Testis (tissue), 3 donors: ENCODE data around the gene OLFML3. TPM values are rescaled to one million over a fixed set of nuclear protein-coding genes. Genes with fewer than 3 reads are reported as not detected.

Experiments
- DNase-seq: peaks from one replicate; pipeline ENCODE4 v3.0.0-alpha.2; 2019
- H3K27ac ChIP-seq, 2 donors: fragments of 200-600 bp; sonication (generic); one replicate each; pipeline ENCODE4 v1.5.1; 2019
- H3K27me3 ChIP-seq: fragments of 200-600 bp; sonication (generic); one replicate; pipeline ENCODE4 v1.5.1; 2019
- H3K36me3 ChIP-seq: fragments of 200-600 bp; sonication (generic); one replicate; pipeline ENCODE4 v1.5.1; 2017; ENCODE audit warnings: low read depth; ENCODE audit errors: missing control alignments
- H3K4me1 ChIP-seq: fragments of 200-600 bp; sonication (generic); one replicate; pipeline ENCODE4 v1.5.1; 2019
- H3K4me3 ChIP-seq, 2 donors: fragments of 200-600 bp; sonication (generic); one replicate each; pipeline ENCODE4 v1.5.1; 2017 to 2019
- H3K9me3 ChIP-seq: fragments of 200-600 bp; sonication (generic); one replicate; pipeline ENCODE4 v1.5.1; 2017
- CTCF ChIP-seq, 3 experiments: fragments of 450-650 bp in 2 of 3; fragments of 200-600 bp in 1 of 3; sonication (generic) in 1 of 3; IDR thresholded peaks; one replicate each; pipeline ENCODE4 v1.5.1; 2016 to 2019; ENCODE audit warnings: antibody characterized with exemption in 3 of 3, mild to moderate bottlenecking in 2 of 3, moderate library complexity in 1 of 3
- POLR2A ChIP-seq: fragments of 450-650 bp; IDR thresholded peaks from one replicate; pipeline ENCODE4 v1.6.1; 2017; ENCODE audit warnings: antibody characterized with exemption, mild to moderate bottlenecking, moderate library complexity
- WGBS, 2 donors: methylation state at CpG; one replicate each; pipeline ENCODE4 v1.1.5; 2018; 5-methylcytosine and 5-hydroxymethylcytosine counted together
- intact Hi-C: fragments of 100-400 bp; cut with DNase I; formaldehyde crosslinking; loops from one replicate; pipeline ENCODE4 v1.15.1; 2023; ENCODE audit warnings: low total_unique reads
- polyA plus RNA-seq: library from polyadenylated mRNA; stranded (reverse); fragments of 350-450 nt; fragmentation: Illumina TruSeq; extraction: RNeasy Lipid Tissue Mini Kit (QIAGEN cat#74804); gene quantifications from one replicate; pipeline ENCODE4 v1.2.3, GENCODE V29; 2014; ENCODE audit warnings: low read depth, low replicate concordance; ENCODE audit not compliant: insufficient read depth
- total RNA-seq, 2 donors: library from RNA; depleted of rRNA; stranded (reverse); fragments of >200 nt; gene quantifications; one replicate each; pipeline ENCODE4 v1.2.3, GENCODE V29; 2016

The OLFML3 gene
- total and polyA plus RNA-seq, 3 donors from 2014 or later = 4.6 to 51.7 (median 8.5) TPM

DNA sequence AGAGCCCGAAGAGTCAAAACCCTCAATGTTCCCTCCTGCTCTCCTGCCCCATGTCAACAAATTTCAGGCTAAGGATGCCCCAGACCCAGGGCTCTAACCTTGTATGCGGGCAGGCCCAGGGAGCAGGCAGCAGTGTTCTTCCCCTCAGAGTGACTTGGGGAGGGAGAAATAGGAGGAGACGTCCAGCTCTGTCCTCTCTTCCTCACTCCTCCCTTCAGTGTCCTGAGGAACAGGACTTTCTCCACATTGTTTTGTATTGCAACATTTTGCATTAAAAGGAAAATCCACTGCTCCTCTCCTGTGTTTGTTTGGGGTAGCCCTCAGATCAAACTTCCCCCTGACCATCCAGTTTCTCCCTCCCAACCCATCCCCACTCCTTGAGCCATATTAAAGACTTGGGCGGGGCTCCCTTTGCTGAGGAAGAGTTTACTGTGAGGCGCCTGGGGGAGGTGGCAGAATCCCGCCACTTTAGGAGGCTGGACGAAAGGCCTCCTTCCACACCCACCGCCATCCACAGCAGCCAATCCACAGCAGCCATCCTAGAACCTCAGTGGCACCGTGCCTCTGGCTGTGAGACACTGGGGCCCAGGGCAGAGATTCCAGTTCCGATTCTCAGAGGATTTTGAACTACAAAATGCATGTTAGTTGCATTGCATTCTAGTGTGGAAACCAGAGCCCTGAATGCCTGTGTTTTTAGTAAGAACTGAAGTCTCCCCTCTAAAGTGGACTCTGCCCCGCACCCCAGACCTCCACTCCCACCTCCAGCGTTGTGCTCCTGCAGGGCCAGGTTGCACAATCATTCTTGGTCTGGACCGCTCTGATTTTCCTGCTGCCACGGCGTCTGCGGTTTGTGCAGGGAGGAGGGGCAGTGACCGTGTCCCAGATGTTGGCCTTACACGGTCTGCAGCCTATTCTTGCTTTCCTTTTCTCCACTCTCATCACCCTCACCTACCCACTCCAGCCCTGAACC, 3.0 kb downstream of the OLFML3 start:
- H3K4me1 ChIP-seq = peaks cover 15% of the 10 kb centered on the region
- 38 to 45% methylated on average over 15 to 18 of the region's 18 CpGs for whole genome bisulfite sequencing, 2 donors
- TF ChIP-seq CTCF (IDR thresholded peaks at IDR 0.05) (no peak), POLR2A (no peak)
- no peaks in the 10 kb centered on the region for H3K9me3 ChIP-seq
- peak overlapping the region in 1 of 2 donors; percentile 51 for H3K27ac ChIP-seq
- H3K36me3 ChIP-seq = no peaks in the 10 kb centered on the region
- H3K4me3 ChIP-seq = no peak overlapping the region
- intact Hi-C loops = no loop called here
- peak; percentile 62 for DNase-seq
- no peaks in the 10 kb centered on the region for H3K27me3 ChIP-seq

DNA sequence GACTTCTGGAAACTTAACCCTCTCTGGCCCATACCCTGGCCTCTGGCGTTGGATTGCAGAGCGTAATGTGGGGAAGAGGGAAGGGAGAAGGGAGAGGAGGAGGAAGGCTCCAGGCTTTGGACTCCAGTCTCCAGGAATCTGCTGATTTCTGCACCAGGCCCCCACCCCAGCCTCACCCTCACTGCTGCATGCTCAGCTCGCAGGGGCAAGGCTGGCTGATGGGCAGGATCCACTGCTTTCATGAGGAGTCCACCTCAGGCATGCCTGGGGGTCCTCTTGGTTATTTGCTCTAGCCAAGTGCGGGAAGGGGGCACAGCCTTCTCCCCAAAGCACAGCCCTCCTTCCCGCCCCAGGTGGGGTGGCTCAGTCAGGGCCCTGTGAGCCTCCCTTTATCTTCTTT, 3.7 kb downstream of the OLFML3 start:
- no peak for DNase-seq
- H3K27ac ChIP-seq = peak overlapping the region in 1 of 2 donors; percentile 24
- no peaks in the 10 kb centered on the region for H3K36me3 ChIP-seq
- H3K27me3 ChIP-seq = no peaks in the 10 kb centered on the region
- H3K4me1 ChIP-seq = peaks cover 13% of the 10 kb centered on the region
- TF ChIP-seq POLR2A (no peak), CTCF (IDR thresholded peaks at IDR 0.05) (no peak)
- no peak overlapping the region for H3K4me3 ChIP-seq
- H3K9me3 ChIP-seq = no peaks in the 10 kb centered on the region
- intact Hi-C loops = no loop called here
- WGBS, 2 donors = 56 to 64% methylated on average over 5 of the region's 5 CpGs

DNA sequence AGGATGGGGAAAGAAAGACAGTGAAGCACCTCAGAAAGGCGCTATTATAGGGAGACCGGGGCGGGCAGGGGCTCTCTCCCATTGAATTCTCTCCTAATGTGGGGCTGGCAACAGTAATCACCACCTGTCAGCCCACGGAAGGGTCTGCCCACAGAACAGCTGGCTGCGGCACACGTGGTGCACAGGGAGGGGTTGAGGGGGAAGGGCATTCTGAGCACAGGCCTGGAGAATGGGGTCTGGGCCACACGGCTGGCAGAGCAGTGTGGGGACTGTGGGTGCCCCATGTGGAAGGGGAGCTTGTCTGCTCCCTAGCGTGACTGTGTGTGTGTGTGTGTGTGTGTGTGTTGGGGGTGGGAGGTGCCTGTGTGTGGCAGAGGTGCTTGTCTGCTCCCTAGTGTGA, 4.1 kb downstream of the OLFML3 start:
- Histone ChIP-seq H3K4me3 (no peak overlapping the region), H3K27me3 (no peaks in the 10 kb centered on the region), H3K36me3 (no peaks in the 10 kb centered on the region), H3K4me1 (peaks cover 13% of the 10 kb centered on the region), H3K9me3 (no peaks in the 10 kb centered on the region), H3K27ac (peak overlapping the region in 1 of 2 donors; percentile 24)
- no peak for DNase-seq
- WGBS, 2 donors = 61 to 75% methylated on average over 8 of the region's 8 CpGs
- TF ChIP-seq CTCF (IDR thresholded peaks at IDR 0.05) = no peak
- TF ChIP-seq POLR2A = no peak
- intact Hi-C loops = no loop called here

DNA sequence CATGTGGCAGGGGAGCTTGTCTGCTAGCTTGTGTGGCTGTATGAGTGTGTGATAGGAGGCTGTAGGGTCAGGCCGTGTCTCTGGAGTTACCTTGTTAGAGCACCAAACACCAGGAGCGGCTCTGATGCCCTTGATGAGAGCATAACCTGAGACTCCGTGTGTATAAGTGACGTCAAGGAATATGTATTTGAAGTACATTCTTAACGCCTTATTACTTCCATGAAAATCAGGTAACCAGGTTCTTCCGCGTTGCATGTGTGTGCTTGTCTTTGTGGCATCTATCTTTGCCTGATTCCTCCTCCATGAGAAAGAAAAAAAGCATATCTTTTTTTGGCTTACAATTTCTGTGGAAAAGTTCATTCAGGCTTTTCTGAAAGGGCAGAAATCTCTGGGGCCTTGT, 4.6 kb downstream of the OLFML3 start:
- WGBS, 2 donors = 84 to 88% methylated on average over 7 of the region's 7 CpGs
- no peak overlapping the region for H3K4me3 ChIP-seq

More for the DNA sequence above, 4.6 kb downstream of the OLFML3 start:
- peaks cover 13% of the 10 kb centered on the region for H3K4me1 ChIP-seq
- no peaks in the 10 kb centered on the region for H3K27me3 ChIP-seq
- no peaks in the 10 kb centered on the region for H3K36me3 ChIP-seq
- peak overlapping the region in 1 of 2 donors; percentile 24 for H3K27ac ChIP-seq
- intact Hi-C loops = no loop called here
- DNase-seq = no peak
- no peak for TF ChIP-seq CTCF (IDR thresholded peaks at IDR 0.05)
- TF ChIP-seq POLR2A = no peak
- H3K9me3 ChIP-seq = no peaks in the 10 kb centered on the region
